MM.1S (cell line): ENCODE measurements around the gene ARL14EPL.

Experiments used
- DNase-seq: peaks from one replicate; pipeline ENCODE4 v3.0.0-alpha.2; 2015
- H2AFZ ChIP-seq: fragments of 300-600 bp; sonication (generic); 2 replicates; pipeline ENCODE4 v1.6.0; 2016; ENCODE audit warnings: antibody characterized with exemption, low read length
- H3F3A ChIP-seq: fragments of 300-600 bp; sonication (generic); 2 replicates; pipeline ENCODE4 v1.6.1; 2016; ENCODE audit warnings: mild to moderate bottlenecking, antibody characterized with exemption, low read length, moderate library complexity, mixed read lengths; ENCODE audit not compliant: insufficient read depth
- H3K27ac ChIP-seq: fragments of 300-600 bp; sonication (generic); 2 replicates; pipeline ENCODE4 v1.5.1; 2016; ENCODE audit warnings: mild to moderate bottlenecking, low read length
- H3K27me3 ChIP-seq: fragments of 300-600 bp; sonication (generic); replicated peaks from 2 replicates; pipeline ENCODE4 v1.6.0; 2016; ENCODE audit warnings: low read length; ENCODE audit not compliant: insufficient read depth
- H3K36me3 ChIP-seq: fragments of 300-600 bp; sonication (generic); replicated peaks from 2 replicates; pipeline ENCODE4 v1.6.1; 2016; ENCODE audit warnings: mild to moderate bottlenecking, low read length, mixed read lengths; ENCODE audit not compliant: insufficient read depth
- H3K4me1 ChIP-seq: fragments of 300-600 bp; sonication (generic); 2 replicates; pipeline ENCODE4 v1.6.1; 2016; ENCODE audit warnings: low read length, mixed read lengths
- H3K4me2 ChIP-seq: fragments of 300-600 bp; sonication (generic); 2 replicates; pipeline ENCODE4 v1.6.0; 2016; ENCODE audit warnings: low read depth, low read length
- H3K4me3 ChIP-seq: fragments of 300-600 bp; sonication (generic); 2 replicates; pipeline ENCODE4 v1.5.1; 2016; ENCODE audit warnings: low read length, mixed read lengths
- H3K79me2 ChIP-seq: fragments of 300-600 bp; sonication (generic); 2 replicates; pipeline ENCODE4 v1.6.1; 2016; ENCODE audit warnings: mixed run types, low read length, mixed read lengths
- H3K9ac ChIP-seq: fragments of 300-600 bp; sonication (generic); 2 replicates; pipeline ENCODE4 v1.6.1; 2016; ENCODE audit warnings: low read length, mixed read lengths
- H3K9me2 ChIP-seq: fragments of 300-600 bp; sonication (generic); replicated peaks from 2 replicates; pipeline ENCODE4 v1.6.1; 2016; ENCODE audit warnings: mild to moderate bottlenecking, low read length, mixed read lengths; ENCODE audit not compliant: insufficient read depth
- H3K9me3 ChIP-seq: fragments of 300-600 bp; sonication (generic); replicated peaks from 2 replicates; pipeline ENCODE4 v1.6.1; 2016; ENCODE audit warnings: mild to moderate bottlenecking, low read length, mixed read lengths; ENCODE audit not compliant: insufficient read depth
- H4K20me1 ChIP-seq: fragments of 300-600 bp; sonication (generic); 2 replicates; pipeline ENCODE4 v1.6.1; 2016; ENCODE audit warnings: mild to moderate bottlenecking, low read length, moderate library complexity, mixed read lengths; ENCODE audit not compliant: insufficient read depth
- EZH2 ChIP-seq: fragments of 300-600 bp; sonication (generic); optimal IDR thresholded peaks from 2 replicates; pipeline ENCODE3; 2017; ENCODE audit warnings: low read depth, mild to moderate bottlenecking, antibody characterized with exemption, low read length, mixed read lengths
- EZH2phosphoT487 ChIP-seq: fragments of 300-600 bp; sonication (generic); IDR thresholded peaks from 2 replicates; pipeline ENCODE4 v1.6.1; 2018; ENCODE audit warnings: antibody characterized with exemption, low read length
- TF ChIP-seq, protein P1 (sequence below): fragments of 300-600 bp; sonication (generic); IDR thresholded peaks from 2 replicates; pipeline ENCODE4 v1.5.1; 2016; ENCODE audit warnings: antibody characterized with exemption, low read length, mixed read lengths

Gene ARL14EPL

DNA sequence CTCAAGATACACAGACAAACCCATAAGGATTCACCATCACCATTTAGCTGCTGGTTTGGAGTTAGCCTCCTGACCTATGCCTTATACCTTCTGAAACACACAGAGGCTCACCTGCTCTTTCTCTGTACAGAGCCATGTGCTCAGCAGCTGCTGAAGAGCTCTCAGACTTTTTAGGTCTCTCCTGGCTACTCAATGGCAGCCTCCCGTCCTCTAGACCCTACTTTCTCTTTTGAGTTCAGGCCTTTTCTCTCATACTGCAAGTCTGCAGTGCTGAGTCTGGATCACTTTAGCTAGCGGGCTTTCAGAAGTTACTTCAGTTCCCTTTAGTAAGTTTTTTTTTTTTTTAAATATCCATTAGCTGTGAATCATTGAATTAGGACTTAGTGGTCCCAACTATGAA lies 44.3 kb upstream of the ARL14EPL start:
- Histone ChIP-seq H3K9ac (no peak overlapping the region), H3K36me3 (no peaks in the 10 kb centered on the region), H4K20me1 (no peaks in the 10 kb centered on the region), H3F3A (no peaks in the 10 kb centered on the region), H3K79me2 (no peaks in the 10 kb centered on the region), H3K4me1 (no peaks in the 10 kb centered on the region), H3K4me2 (no peak overlapping the region), H3K4me3 (no peak overlapping the region), H3K9me3 (no peaks in the 10 kb centered on the region), H3K27me3 (no peaks in the 10 kb centered on the region), H3K9me2 (no peaks in the 10 kb centered on the region), H2AFZ (no peak overlapping the region), H3K27ac (no peak overlapping the region)
- TF ChIP-seq, protein P1, sequence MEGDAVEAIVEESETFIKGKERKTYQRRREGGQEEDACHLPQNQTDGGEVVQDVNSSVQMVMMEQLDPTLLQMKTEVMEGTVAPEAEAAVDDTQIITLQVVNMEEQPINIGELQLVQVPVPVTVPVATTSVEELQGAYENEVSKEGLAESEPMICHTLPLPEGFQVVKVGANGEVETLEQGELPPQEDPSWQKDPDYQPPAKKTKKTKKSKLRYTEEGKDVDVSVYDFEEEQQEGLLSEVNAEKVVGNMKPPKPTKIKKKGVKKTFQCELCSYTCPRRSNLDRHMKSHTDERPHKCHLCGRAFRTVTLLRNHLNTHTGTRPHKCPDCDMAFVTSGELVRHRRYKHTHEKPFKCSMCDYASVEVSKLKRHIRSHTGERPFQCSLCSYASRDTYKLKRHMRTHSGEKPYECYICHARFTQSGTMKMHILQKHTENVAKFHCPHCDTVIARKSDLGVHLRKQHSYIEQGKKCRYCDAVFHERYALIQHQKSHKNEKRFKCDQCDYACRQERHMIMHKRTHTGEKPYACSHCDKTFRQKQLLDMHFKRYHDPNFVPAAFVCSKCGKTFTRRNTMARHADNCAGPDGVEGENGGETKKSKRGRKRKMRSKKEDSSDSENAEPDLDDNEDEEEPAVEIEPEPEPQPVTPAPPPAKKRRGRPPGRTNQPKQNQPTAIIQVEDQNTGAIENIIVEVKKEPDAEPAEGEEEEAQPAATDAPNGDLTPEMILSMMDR, result no peak
- TF ChIP-seq EZH2phosphoT487, result no peak
- TF ChIP-seq EZH2, result no peak
- no peak for DNase-seq

- TF ChIP-seq EZH2phosphoT487 (no peak), EZH2 (no peak)
- TF ChIP-seq, protein P1, result no peak
- H3K4me1 ChIP-seq, result no peaks in the 10 kb centered on the region
- no peaks in the 10 kb centered on the region for H4K20me1 ChIP-seq
- no peaks in the 10 kb centered on the region for H3K79me2 ChIP-seq
- no peak overlapping the region for H2AFZ ChIP-seq
- no peaks in the 10 kb centered on the region for H3K9me2 ChIP-seq
- no peaks in the 10 kb centered on the region for H3K27me3 ChIP-seq
- H3K4me2 ChIP-seq, result no peak overlapping the region
- H3F3A ChIP-seq, result no peaks in the 10 kb centered on the region
- H3K27ac ChIP-seq, result no peak overlapping the region
- no peaks in the 10 kb centered on the region for H3K9me3 ChIP-seq
- H3K9ac ChIP-seq, result no peak overlapping the region
- no peak for DNase-seq
- H3K36me3 ChIP-seq, result no peaks in the 10 kb centered on the region
- H3K4me3 ChIP-seq, result no peak overlapping the region
Measured at GRCh38 chr5:115992848-115993350, 39.4 kb upstream of the ARL14EPL start.

DNA sequence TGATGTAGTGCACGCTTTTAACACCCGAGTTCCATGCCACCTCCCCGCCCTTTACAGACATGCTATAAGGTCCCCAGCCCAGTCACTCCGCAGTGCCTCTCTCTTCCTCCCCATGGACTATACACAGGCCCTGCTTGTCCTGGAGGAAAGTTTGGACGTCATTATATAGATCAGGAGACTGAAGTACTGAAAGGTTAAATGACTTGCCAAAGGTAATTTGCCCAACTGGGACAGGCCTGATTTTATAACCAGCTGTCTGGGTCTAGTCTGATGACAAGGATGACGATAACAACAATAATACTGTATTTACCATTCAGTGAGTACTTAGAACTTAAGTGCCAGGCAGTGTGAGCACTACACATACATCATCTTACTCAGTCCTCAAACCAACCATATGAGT lies 36.9 kb upstream of the ARL14EPL start:
- H3K4me1 ChIP-seq, result no peaks in the 10 kb centered on the region
- no peak overlapping the region for H3K4me3 ChIP-seq
- no peaks in the 10 kb centered on the region for H3K79me2 ChIP-seq
- H4K20me1 ChIP-seq, result no peaks in the 10 kb centered on the region
- no peaks in the 10 kb centered on the region for H3K9me3 ChIP-seq
- DNase-seq, result no peak
- TF ChIP-seq, protein P1, result no peak
- TF ChIP-seq EZH2phosphoT487, result no peak
- TF ChIP-seq EZH2, result no peak
- H3K9ac ChIP-seq, result no peak overlapping the region
- no peaks in the 10 kb centered on the region for H3F3A ChIP-seq
- no peaks in the 10 kb centered on the region for H3K9me2 ChIP-seq
- H3K36me3 ChIP-seq, result no peaks in the 10 kb centered on the region
- no peak overlapping the region for H3K27ac ChIP-seq
- no peaks in the 10 kb centered on the region for H3K27me3 ChIP-seq
- no peak overlapping the region for H3K4me2 ChIP-seq
- H2AFZ ChIP-seq, result no peak overlapping the region
